K562 (cell line): ENCODE measurements around the gene CELSR1. TPM values are rescaled to one million over a fixed set of nuclear protein-coding genes. Genes with fewer than 3 reads are reported as not detected.

ENCODE experiments used
- ATAC-seq: fragments of 200-7000 bp; cut with Tn5 transposase; 3 replicates; pipeline ENCODE4 v1.9.1; 2020; ENCODE audit warnings: moderate library complexity
- BruUV-seq: library from RNA; stranded (reverse); fragments of 400-500 nt; replicated peaks from 2 replicates; lab custom pipeline; 2021; lab: Mats Ljungman, UMichigan
- CTCF ChIA-PET: fragments of 300-600 bp; formaldehyde crosslinking; extraction: SDS; loops from one replicate; lab custom pipeline; 2021; ENCODE audit warnings: low intra/inter-chr PET ratio; lab: Yijun Ruan, JAX
- POLR2A ChIA-PET: fragments of 300-600, 350-650 bp; sonication (Branson Sonifier 250); formaldehyde crosslinking; extraction: SDS; loops from one replicate; lab custom pipeline; 2021; ENCODE audit warnings: antibody characterized with exemption, inconsistent platforms; lab: Yijun Ruan, JAX
- DNase-seq, 4 experiments: peaks; one replicate each; pipeline versions ENCODE4 v3.0.0 to v3.0.0-alpha.2; 2011 to 2018; ENCODE audit warnings: low spot score in 3 of 4, mixed read lengths in 3 of 4; ENCODE audit errors: extremely low read depth in 1 of 4
- FAIRE-seq: peaks from 2 replicates; lab custom pipeline; 2011; peaks lifted over from hg19 to GRCh38; lab: Jason Lieb, UNC
- H2AFZ ChIP-seq: 2 replicates; pipeline ENCODE4 v1.6.0; 2011; ENCODE audit warnings: low read depth, low read length, control low read depth, inconsistent platforms
- H3K27ac ChIP-seq: fragments of 200-600 bp; 3 replicates; pipeline ENCODE4 v1.8.0; 2011; ENCODE audit warnings: low read depth, mild to moderate bottlenecking, control low read depth, inconsistent platforms, low read length, moderate library complexity, mixed read lengths; ENCODE audit errors: extremely low read depth
- H3K27me3 ChIP-seq, 2 experiments: fragments of 300-600 bp in 1 of 2; 2 replicates in 1 of 2; 3 replicates in 1 of 2; pipeline versions ENCODE4 v1.6.0 to v1.8.0; 2011; ENCODE audit warnings: inconsistent platforms in 2 of 2, low read length in 2 of 2, mild to moderate bottlenecking in 1 of 2, mixed read lengths in 1 of 2, moderate library complexity in 1 of 2; ENCODE audit not compliant: control insufficient read depth in 2 of 2, insufficient read depth in 2 of 2
- H3K36me3 ChIP-seq: fragments of 300-600 bp; 3 replicates; pipeline ENCODE4 v1.8.0; 2011; ENCODE audit warnings: mild to moderate bottlenecking, low read length, inconsistent platforms; ENCODE audit not compliant: control insufficient read depth, insufficient read depth
- H3K4me1 ChIP-seq, 2 experiments: fragments of 200-600 bp in 1 of 2; replicated peaks in 1 of 2; 2 replicates in 1 of 2; 3 replicates in 1 of 2; pipeline versions ENCODE4 v1.5.1 to v1.8.0; 2011; ENCODE audit warnings: inconsistent platforms in 2 of 2, low read length in 2 of 2, mild to moderate bottlenecking in 1 of 2, mixed read lengths in 1 of 2, moderate library complexity in 1 of 2; ENCODE audit not compliant: control insufficient read depth in 2 of 2, insufficient read depth in 2 of 2
- H3K4me2 ChIP-seq: 2 replicates; pipeline ENCODE4 v1.6.1; 2011; ENCODE audit warnings: low read length, control low read depth, inconsistent platforms, mixed read lengths; ENCODE audit not compliant: insufficient read depth
- H3K4me3 ChIP-seq: fragments of 200-600 bp; sonication (generic), shearing (Covaris generic); 2 replicates; pipeline ENCODE4 v1.5.1; 2016; ENCODE audit warnings: control low read depth, inconsistent platforms
- H3K79me2 ChIP-seq: fragments of 200-600 bp; 3 replicates; pipeline ENCODE4 v1.8.0; 2011; ENCODE audit warnings: low read length, inconsistent platforms; ENCODE audit not compliant: control insufficient read depth, insufficient read depth
- H3K9ac ChIP-seq, 2 experiments: 2 replicates each; pipeline versions ENCODE4 v1.6.0 to v1.6.1; 2011; ENCODE audit warnings: low read depth in 2 of 2, low read length in 2 of 2, control low read depth in 1 of 2, inconsistent platforms in 1 of 2, mild to moderate bottlenecking in 1 of 2, mixed read lengths in 1 of 2; ENCODE audit not compliant: insufficient read depth in 1 of 2
- H3K9me1 ChIP-seq: one replicate; pipeline ENCODE4 v1.6.0; 2011; ENCODE audit warnings: inconsistent platforms, mild to moderate bottlenecking, low read length, moderate library complexity; ENCODE audit not compliant: control insufficient read depth, insufficient read depth
- H3K9me3 ChIP-seq: replicated peaks from 2 replicates; pipeline ENCODE4 v1.5.1; 2011; ENCODE audit warnings: low read depth, low read length, inconsistent platforms; ENCODE audit not compliant: control insufficient read depth, insufficient read depth
- H4K20me1 ChIP-seq: replicated peaks from 2 replicates; pipeline ENCODE4 v1.6.1; 2011; ENCODE audit warnings: low read length, inconsistent platforms, mixed read lengths; ENCODE audit not compliant: control insufficient read depth, insufficient read depth
- EZH2 ChIP-seq: IDR thresholded peaks from 2 replicates; pipeline ENCODE4 v1.6.1; 2012; ENCODE audit warnings: low read depth, mild to moderate bottlenecking, inconsistent platforms, low read length, borderline replicate concordance
- KHSRP ChIP-seq: fragments of 450-650 bp; IDR thresholded peaks from 2 replicates; pipeline ENCODE4 v1.6.1; 2017
- MTA1 ChIP-seq: fragments of 450-650 bp; IDR thresholded peaks from 2 replicates; pipeline ENCODE4 v1.6.1; 2017; ENCODE audit warnings: borderline replicate concordance
- NKRF ChIP-seq: fragments of 450-650 bp; IDR thresholded peaks from 2 replicates; pipeline ENCODE4 v1.6.1; 2016; ENCODE audit warnings: borderline replicate concordance
- PYGO2 ChIP-seq: fragments of 450-650 bp; IDR thresholded peaks from 2 replicates; pipeline ENCODE4 v1.6.1; 2016; ENCODE audit warnings: mild to moderate bottlenecking, missing genetic modification characterization, moderate library complexity, missing compliant biosample characterization
- TCF15 ChIP-seq: fragments of 250-450 bp; sonication (Bioruptor Pico); IDR thresholded peaks from 2 replicates; pipeline ENCODE4 v1.8.0; 2022; ENCODE audit warnings: moderate library complexity, mild to moderate bottlenecking, inconsistent platforms
- TSC22D4 ChIP-seq: fragments of 450-650 bp; IDR thresholded peaks from 2 replicates; pipeline ENCODE4 v1.6.1; 2016; ENCODE audit warnings: missing genetic modification characterization, missing biosample characterization, control low read depth
- ZBTB11 ChIP-seq, 3 experiments: fragments of 200-800 bp in 1 of 3; fragments of 250-450 bp in 1 of 3; fragments of 450-650 bp in 1 of 3; sonication (Bioruptor Pico) in 1 of 3; sonication (Bioruptor generic) in 1 of 3; formaldehyde crosslinking in 1 of 3; IDR thresholded peaks; 2 replicates each; pipeline versions ENCODE4 v1.6.1 to v1.8.0; 2016 to 2022; ENCODE audit warnings: mild to moderate bottlenecking in 2 of 3, missing genetic modification characterization in 2 of 3, missing compliant biosample characterization in 1 of 3, moderate library complexity in 1 of 3
- ZC3H8 ChIP-seq: fragments of 450-650 bp; IDR thresholded peaks from 2 replicates; pipeline ENCODE4 v1.6.1; 2017
- ZNF444 ChIP-seq: fragments of 250-450 bp; sonication (Bioruptor Pico); IDR thresholded peaks from 2 replicates; pipeline ENCODE4 v1.4.0; 2020; ENCODE audit warnings: mild to moderate bottlenecking, moderate library complexity
- ZNF655 ChIP-seq: fragments of 250-450 bp; sonication (Bioruptor Pico); IDR thresholded peaks from 2 replicates; pipeline ENCODE4 v1.5.0; 2021
- WGBS: fragments of 100-300 bp; shearing (Covaris generic); methylation state at CpG from one replicate; pipeline ENCODE4 v1.1.6; 2016; ENCODE audit warnings: low coverage, mixed read lengths; ENCODE audit not compliant: insufficient coverage; ENCODE audit errors: missing lambda C conversion rate; 5-methylcytosine and 5-hydroxymethylcytosine counted together
- in situ Hi-C: fragments of 300-500 bp; cut with MboI; formaldehyde crosslinking; loops from 4 replicates; pipeline ENCODE4 v1.15.0; 2018; ENCODE audit warnings: inconsistent platforms, mixed read lengths
- intact Hi-C: fragments of 100-400 bp; cut with micrococcal nuclease; formaldehyde crosslinking; loops from 2 replicates; pipeline ENCODE4 v1.14.2; 2022
- polyA plus RNA-seq, 8 experiments: library from polyadenylated mRNA; depleted of rRNA in 4 of 8; stranded (reverse) in 5 of 8; unstranded in 3 of 8; fragments of >200 nt; fragmentation: Nextera tagmentation in 2 of 8; fragmentation: Illumina TruSeq in 1 of 8; extraction: Ambion mirVana in 2 of 8; extraction: Trizol in 1 of 8; gene quantifications; 2 replicates each; pipeline versions ENCODE4 v1.2.1 to v1.2.3, GENCODE V29; 2011 to 2014; ENCODE audit warnings: inconsistent platforms in 1 of 8, missing spikeins in 1 of 8
- total RNA-seq, 7 experiments: library from RNA; depleted of rRNA in 6 of 7; stranded (reverse); fragments of >200 nt in 6 of 7; fragmentation: Illumina TruSeq in 2 of 7; extraction: Trizol in 2 of 7; gene quantifications; 2 replicates each; pipeline versions ENCODE4 v1.2.1 to v1.2.3, GENCODE V29; 2011 to 2021; ENCODE audit warnings: low replicate concordance in 1 of 7

The CELSR1 gene
- total and polyA plus RNA-seq, 9 of the 15 experiments (the other 6 are each of a cell fraction or from before 2014, with no cell fraction given): under 0.01 to 0.09 TPM; not detected in 7

GRCh38 chr22:46478083-46478551 lies 59.3 kb downstream of the CELSR1 start:
- no peak for ATAC-seq
- no peak overlapping the region for H3K27ac ChIP-seq
- in situ Hi-C loops: no loop called here
- peaks cover 19 to 53% of the 10 kb centered on the region in 2 experiments for H3K27me3 ChIP-seq
- no peak overlapping the region for H2AFZ ChIP-seq
- intact Hi-C loops: no loop called here
- H3K4me1 ChIP-seq: peaks cover 0 to 6% of the 10 kb centered on the region in 2 experiments; a peak in 2 of 5 replicates
- 3% methylated on average over 12 of the region's 17 CpGs for WGBS
- FAIRE-seq: no peak
- no peak overlapping the region for H3K4me3 ChIP-seq
- ChIA-PET CTCF (no interaction called here), POLR2A (interaction anchor here (1.1 kb wide), 1 partner anchor 11 kb away, joined by 3 read pairs; no protein-coding TSS in a partner anchor)
- no peaks in the 10 kb centered on the region for H3K9me3 ChIP-seq
- H3K4me2 ChIP-seq: no peak overlapping the region
- DNase-seq: no peak
- no peak for TF ChIP-seq NKRF
- TF ChIP-seq EZH2: no peak
- no peak for TF ChIP-seq TCF15 (CRISPR knock-in tag)
- no peak for TF ChIP-seq ZNF655
- TF ChIP-seq TSC22D4 (tag): no peak
- no peak for TF ChIP-seq MTA1
- TF ChIP-seq PYGO2 (tag): no peak
- no peak for TF ChIP-seq ZBTB11 (CRISPR knock-in tag; IDR thresholded peaks at IDR 0.05)
- no peak for TF ChIP-seq ZNF444
- TF ChIP-seq KHSRP: no peak
- no peak for TF ChIP-seq ZC3H8
- no peaks in the 10 kb centered on the region for H3K36me3 ChIP-seq
- BruUV-seq: no TSS peak
- H3K9ac ChIP-seq: no peak overlapping the region; a peak in 1 of 4 replicates
- no peaks in the 10 kb centered on the region for H4K20me1 ChIP-seq
- H3K79me2 ChIP-seq: no peaks in the 10 kb centered on the region
- H3K9me1 ChIP-seq: no peaks in the 10 kb centered on the region
